GM12891 (cell line): ENCODE measurements around the gene FARP1.
A peak's percentile ranks its signal among the peaks of the same experiment; 100 is the strongest.

Experiments
- POLR2A ChIP-seq: IDR thresholded peaks from 2 replicates; pipeline ENCODE4 v1.6.1; 2011; ENCODE audit warnings: low read depth, low read length, control low read depth
- POLR2AphosphoS5 ChIP-seq: IDR thresholded peaks from 2 replicates; pipeline ENCODE4 v1.6.1; 2011; ENCODE audit warnings: low read depth, low read length, control low read depth

DNA sequence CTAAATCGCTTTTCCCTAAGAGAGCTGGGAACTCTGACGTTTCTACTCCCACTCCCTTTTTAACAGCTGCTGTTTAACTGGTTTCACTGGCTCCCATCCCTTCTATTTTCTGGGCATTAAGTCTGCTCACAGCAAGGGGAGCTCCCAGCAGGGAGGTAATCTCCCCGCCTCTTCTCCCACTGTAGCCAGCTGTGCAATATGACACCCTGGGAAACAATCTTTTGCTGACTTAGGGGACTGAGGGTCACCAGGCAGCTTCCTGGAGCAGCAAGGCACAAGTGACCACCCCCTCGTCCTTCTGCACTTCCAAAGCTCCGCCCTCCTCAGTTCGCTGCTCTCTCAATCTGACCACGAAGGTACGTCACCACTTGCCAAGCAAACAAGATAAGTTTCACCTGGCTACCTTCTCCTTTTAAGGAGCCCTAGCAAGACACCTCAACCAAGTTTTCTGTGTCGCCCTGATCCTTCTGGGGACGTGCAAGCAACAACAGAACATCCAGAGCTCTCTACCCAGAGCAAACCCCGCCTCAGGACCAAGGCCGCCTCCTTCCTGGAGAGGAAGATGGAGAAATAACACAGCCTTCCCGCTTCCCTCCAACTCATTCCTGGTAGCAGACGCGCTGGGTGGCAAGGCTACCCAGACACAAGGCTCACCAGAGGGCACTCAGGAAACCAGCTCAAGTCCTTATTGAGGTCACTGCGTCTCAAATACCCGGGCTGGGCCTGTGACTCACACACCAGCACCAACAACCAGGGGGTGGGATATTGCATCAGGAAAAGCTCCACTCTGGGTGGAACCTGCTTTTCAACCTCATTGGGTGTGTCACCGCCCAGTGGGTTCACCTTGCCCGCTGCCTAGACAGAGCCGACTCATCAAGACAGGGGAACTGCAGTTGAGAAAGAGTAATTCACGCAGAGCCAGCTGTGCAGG, 341.7 kb downstream of the FARP1 start:
- TF ChIP-seq POLR2AphosphoS5 (no peak), POLR2A (peak; percentile 19; the same call in 1 of the 2 replicates)
